ENCODE measurements around the gene TOMM7.

TOMM7 gene

DNA sequence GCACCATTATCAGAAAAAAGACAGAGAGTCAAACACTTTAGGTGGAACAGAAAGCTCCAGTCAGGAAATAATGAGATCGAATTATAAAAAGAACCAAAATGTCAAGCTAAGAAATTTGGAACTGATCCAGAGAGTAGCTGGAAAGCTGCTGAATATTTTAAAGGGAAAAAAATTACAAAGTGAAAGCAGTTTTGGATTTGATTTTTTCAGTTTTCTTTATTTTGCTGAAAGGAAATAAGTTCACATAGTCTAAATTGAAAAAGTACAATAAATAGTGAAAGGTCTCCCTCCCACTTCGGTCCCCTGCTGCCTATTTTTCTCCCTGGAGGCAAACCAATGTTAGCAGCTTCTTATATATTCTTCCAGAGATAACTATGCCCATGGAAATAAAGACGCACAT, 11.3 kb upstream of the TOMM7 start:
- TF ChIP-seq, protein P1, sequence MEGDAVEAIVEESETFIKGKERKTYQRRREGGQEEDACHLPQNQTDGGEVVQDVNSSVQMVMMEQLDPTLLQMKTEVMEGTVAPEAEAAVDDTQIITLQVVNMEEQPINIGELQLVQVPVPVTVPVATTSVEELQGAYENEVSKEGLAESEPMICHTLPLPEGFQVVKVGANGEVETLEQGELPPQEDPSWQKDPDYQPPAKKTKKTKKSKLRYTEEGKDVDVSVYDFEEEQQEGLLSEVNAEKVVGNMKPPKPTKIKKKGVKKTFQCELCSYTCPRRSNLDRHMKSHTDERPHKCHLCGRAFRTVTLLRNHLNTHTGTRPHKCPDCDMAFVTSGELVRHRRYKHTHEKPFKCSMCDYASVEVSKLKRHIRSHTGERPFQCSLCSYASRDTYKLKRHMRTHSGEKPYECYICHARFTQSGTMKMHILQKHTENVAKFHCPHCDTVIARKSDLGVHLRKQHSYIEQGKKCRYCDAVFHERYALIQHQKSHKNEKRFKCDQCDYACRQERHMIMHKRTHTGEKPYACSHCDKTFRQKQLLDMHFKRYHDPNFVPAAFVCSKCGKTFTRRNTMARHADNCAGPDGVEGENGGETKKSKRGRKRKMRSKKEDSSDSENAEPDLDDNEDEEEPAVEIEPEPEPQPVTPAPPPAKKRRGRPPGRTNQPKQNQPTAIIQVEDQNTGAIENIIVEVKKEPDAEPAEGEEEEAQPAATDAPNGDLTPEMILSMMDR (IDR thresholded peaks at IDR 0.05; ENCODE audit: low read depth, low read length, missing control alignments), result no peak
- H3K4me3 ChIP-seq (ENCODE audit: low read depth, low read length), result no peak overlapping the region
- DNase-seq (ENCODE audit: low read depth), result no peak

DNA sequence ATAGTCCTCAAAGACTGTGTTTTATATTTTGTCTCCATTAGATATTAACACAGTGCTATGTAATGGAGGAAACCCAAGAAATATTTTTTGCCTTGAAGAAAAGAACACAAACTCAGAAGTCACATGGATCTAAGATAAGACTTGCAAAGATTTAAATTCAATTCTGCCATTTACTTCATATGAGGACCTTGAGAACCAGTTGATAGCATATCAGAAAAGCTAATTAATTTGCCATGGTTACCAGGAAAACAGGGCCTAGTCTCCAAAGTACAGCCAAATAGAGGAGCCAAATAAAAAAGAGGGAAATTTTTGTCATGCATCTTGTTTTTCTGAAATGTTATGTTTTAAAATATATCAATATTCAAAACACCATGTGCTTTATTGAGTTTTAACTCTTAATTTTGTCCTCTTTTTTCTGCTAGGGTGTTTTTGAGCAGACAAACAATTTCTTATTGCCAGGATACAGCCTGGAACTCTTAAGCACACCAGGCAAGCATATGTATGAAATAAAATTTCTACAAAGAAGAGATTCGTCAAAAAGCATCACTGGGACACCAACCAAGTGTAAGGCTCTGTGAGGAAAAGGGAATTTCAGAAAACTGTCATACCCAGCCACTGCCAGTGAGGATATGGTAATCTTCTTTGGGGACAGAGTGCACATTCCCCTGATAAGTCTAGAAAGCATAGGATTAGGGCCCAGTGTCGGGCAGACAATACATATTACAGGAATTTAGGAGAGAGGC, 10.6 kb upstream of the TOMM7 start:
- no peak for DNase-seq (ENCODE audit: low read depth)
- no peak overlapping the region for H3K4me3 ChIP-seq (ENCODE audit: low read depth, low read length)
- TF ChIP-seq, protein P1 (IDR thresholded peaks at IDR 0.05; ENCODE audit: low read depth, low read length, missing control alignments), result no peak

DNA sequence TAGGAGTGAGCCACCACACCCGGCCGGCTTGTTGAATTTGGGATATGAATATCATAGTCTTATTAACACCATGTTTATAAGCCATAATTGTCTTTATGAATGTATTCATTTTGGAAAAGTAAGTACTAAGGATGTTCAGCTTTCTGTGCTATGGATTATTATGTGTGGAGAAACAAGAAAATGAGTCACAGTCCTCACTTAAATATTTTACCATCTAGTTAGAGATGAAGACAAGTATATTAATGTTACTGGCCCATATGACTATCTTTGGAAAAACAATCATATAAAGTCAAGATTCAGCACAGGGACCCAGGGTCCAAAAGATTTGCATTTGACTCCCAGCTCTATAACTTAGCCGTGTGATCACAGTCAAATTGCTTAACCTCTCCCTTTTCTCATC, 9.8 kb upstream of the TOMM7 start:
- DNase-seq (ENCODE audit: low read depth), result no peak
- TF ChIP-seq, protein P1 (IDR thresholded peaks at IDR 0.05; ENCODE audit: low read depth, low read length, missing control alignments), result no peak
- H3K4me3 ChIP-seq (ENCODE audit: low read depth, low read length), result no peak overlapping the region

DNA sequence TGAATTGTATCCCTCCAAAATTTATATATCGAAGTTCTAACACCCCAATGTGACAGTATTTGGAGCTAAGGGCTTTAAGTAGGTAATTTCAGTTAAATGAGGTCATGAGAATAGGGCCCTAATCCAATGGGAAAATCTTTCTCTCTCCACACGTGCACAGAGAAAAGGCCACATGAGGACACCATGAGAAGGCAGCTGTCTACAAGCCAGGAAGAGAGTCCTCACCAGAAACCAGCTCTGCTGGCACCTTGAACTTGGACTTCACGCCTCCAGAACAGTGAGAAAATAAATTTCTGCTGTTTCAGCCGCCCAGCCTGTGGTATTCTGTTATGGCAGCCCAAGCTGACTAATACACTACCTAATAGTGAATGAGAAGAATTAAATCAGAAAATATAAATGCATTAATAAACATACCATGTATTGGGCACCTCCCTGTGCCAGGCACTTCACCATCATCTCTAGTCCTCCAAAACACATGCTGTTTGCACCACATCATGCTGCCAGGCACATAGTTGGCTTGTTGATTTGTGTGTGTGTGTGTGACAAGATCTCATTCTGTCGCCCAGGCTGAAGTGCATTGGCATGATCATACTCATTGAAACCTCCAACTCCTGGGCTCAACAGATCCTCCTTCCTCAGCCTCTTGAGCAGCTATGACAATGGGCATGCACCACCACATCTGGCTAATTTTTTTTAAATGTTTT, 9.1 kb upstream of the TOMM7 start:
- no peak for DNase-seq (ENCODE audit: low read depth)
- TF ChIP-seq, protein P1 (IDR thresholded peaks at IDR 0.05; ENCODE audit: low read depth, low read length, missing control alignments), result no peak
- H3K4me3 ChIP-seq (ENCODE audit: low read depth, low read length), result no peak overlapping the region

DNA sequence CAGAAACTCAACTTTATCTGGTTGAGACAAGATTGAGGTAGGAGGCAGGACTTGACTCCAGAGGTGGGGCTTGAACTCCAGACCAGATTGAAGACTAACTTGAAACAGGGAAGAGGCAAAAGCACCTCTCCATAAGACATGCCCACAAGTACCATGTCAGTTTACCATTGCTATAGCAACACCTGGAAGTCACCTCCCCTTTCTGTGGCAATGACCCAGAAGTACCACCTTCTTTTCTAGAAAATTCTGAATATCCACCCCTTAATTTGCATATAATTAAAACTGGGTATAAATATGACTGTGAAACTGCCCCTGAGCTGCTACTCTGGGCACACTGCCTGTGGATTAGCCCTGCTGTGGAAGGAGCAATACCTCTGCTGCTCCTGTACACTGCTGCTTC, 4.9 kb upstream of the TOMM7 start:
- TF ChIP-seq, protein P1 (IDR thresholded peaks at IDR 0.05; ENCODE audit: low read depth, low read length, missing control alignments), result no peak
- DNase-seq (ENCODE audit: low read depth), result no peak
- no peak overlapping the region for H3K4me3 ChIP-seq (ENCODE audit: low read depth, low read length)

DNA sequence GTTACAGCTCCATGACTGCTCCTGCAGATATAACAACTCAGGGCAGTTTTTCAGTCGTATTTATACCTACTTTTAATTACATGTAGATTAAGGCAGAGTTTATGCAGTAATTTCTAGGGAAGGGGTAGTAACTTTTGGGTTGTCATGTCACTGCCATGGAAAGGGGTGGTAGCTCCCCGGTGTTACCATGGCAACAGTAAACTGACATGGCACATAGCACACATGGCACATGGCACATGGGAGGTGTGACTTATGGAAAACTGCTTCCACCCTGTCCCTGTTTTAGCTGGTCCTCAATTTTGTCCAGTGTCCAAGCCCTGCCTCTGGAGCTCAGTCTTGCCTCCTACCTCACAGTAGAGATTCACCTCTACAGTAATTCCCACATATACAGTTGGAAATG, 3.9 kb upstream of the TOMM7 start:
- no peak overlapping the region for H3K4me3 ChIP-seq (ENCODE audit: low read depth, low read length)
- no peak for DNase-seq (ENCODE audit: low read depth)
- TF ChIP-seq, protein P1 (IDR thresholded peaks at IDR 0.05; ENCODE audit: low read depth, low read length, missing control alignments), result no peak

All from GM12864 (cell line).